ENCODE results near the gene CFL1.

CFL1 gene

DNA sequence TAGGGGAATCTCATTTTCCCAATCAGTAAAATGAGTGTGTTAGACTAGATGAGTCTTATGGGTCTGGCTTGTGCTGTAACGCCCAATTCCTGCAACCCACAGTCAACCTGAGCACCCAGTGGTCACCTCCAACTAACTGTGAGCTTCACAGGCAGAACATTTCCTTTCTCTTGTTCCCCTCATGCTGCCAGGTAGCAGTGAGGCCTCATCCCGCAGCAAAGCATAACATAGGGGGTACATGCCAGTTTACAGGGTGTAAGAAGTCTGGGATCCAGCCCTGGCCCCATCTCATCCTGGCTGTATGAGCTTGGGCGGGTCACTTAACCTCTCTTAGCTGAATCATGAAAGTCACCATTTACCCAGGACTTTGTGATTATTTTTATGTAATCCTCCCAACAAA is 10.9 kb upstream of the CFL1 start:
- ChIA-PET POLR2A (interaction anchor here (1.0 to 17.2 kb wide), 5 partner anchors 9 to 157 kb away, joined by 3 to 289 read pairs (median 8); partner anchors contain the start of genes CCDC85B, CFL1, FIBP and KAT5), CTCF (interaction anchor here (0.6 to 1.6 kb wide), 4 partner anchors 9 to 744 kb away, joined by 3 to 9 read pairs (median 6); no protein-coding TSS in a partner anchor)
- TF ChIP-seq FOXA1 (IDR thresholded peaks at IDR 0.05) = no peak
- TF ChIP-seq HDGF (IDR thresholded peaks at IDR 0.05; ENCODE audit: borderline replicate concordance) = no peak
- no peak for TF ChIP-seq SP1 (IDR thresholded peaks at IDR 0.05)
- TF ChIP-seq, protein P1, sequence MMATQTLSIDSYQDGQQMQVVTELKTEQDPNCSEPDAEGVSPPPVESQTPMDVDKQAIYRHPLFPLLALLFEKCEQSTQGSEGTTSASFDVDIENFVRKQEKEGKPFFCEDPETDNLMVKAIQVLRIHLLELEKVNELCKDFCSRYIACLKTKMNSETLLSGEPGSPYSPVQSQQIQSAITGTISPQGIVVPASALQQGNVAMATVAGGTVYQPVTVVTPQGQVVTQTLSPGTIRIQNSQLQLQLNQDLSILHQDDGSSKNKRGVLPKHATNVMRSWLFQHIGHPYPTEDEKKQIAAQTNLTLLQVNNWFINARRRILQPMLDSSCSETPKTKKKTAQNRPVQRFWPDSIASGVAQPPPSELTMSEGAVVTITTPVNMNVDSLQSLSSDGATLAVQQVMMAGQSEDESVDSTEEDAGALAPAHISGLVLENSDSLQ (IDR thresholded peaks at IDR 0.05) = no peak
- TF ChIP-seq NFRKB (IDR thresholded peaks at IDR 0.05) = no peak
- no peak for TF ChIP-seq BHLHE40 (IDR thresholded peaks at IDR 0.05; ENCODE audit: borderline replicate concordance)
- no peak for TF ChIP-seq ZNF384 (IDR thresholded peaks at IDR 0.05)
- TF ChIP-seq FOXM1 (IDR thresholded peaks at IDR 0.05; ENCODE audit: borderline replicate concordance) = no peak
- TF ChIP-seq TARDBP (IDR thresholded peaks at IDR 0.05) = no peak
- no peak for TF ChIP-seq ELF4 (IDR thresholded peaks at IDR 0.05)
- no peak for TF ChIP-seq L3MBTL2 (conservative IDR thresholded peaks at IDR 0.05)
- TF ChIP-seq SUZ12 (IDR thresholded peaks at IDR 0.05) = no peak
- no peak for TF ChIP-seq FOXK2 (IDR thresholded peaks at IDR 0.05)
- no peak for TF ChIP-seq ARNT (IDR thresholded peaks at IDR 0.05)
- no peak for TF ChIP-seq LEF1 (IDR thresholded peaks at IDR 0.05; ENCODE audit: borderline replicate concordance)
- TF ChIP-seq CTBP1 (IDR thresholded peaks at IDR 0.05; ENCODE audit: borderline replicate concordance) = no peak
- DNase-seq (ENCODE audit: extremely low spot score) = no peak

DNA sequence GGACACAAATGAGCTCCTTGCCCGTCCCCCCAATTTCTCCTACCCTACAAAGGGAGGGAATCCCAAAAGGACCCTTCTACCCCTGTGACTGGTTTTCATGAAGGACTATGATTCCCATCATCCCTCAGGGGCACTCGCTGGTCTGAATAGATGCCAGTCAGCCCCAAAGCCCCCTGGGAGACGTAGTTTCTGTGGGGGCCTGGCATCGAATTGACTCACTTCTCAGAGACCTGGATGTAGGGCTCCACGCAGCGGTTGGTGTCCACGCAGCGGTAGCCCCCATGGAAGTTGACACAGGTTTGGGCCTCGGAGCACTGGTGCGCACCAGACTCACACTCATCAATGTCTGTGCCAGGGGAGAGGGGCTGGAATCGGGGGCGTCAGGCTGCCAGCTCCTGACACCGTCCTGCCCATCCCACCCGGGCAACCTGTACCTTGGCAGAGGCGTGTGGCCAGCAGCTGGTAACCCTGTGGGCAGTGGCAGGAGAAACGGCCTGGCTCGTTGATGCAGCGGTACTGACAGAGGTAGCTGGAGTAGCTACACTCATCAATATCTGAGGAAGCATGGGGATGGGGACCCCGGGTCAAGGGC is 10.2 kb upstream of the CFL1 start:
- ChIA-PET POLR2A (interaction anchor here (2.5 to 17.2 kb wide), 3 partner anchors 8 to 156 kb away, joined by 8 to 289 read pairs (median 97); partner anchors contain the start of genes CCDC85B, CFL1, FIBP and KAT5), CTCF (interaction anchor here (0.6 to 1.6 kb wide), 4 partner anchors 9 to 745 kb away, joined by 3 to 9 read pairs (median 6); no protein-coding TSS in a partner anchor)
- TF ChIP-seq HDGF (IDR thresholded peaks at IDR 0.05; ENCODE audit: borderline replicate concordance) (no peak), NFRKB (IDR thresholded peaks at IDR 0.05) (no peak), TARDBP (IDR thresholded peaks at IDR 0.05) (no peak), SP1 (IDR thresholded peaks at IDR 0.05) (no peak), FOXA1 (IDR thresholded peaks at IDR 0.05) (no peak), FOXM1 (IDR thresholded peaks at IDR 0.05; ENCODE audit: borderline replicate concordance) (no peak), FOXK2 (IDR thresholded peaks at IDR 0.05) (no peak), BHLHE40 (IDR thresholded peaks at IDR 0.05; ENCODE audit: borderline replicate concordance) (no peak), LEF1 (IDR thresholded peaks at IDR 0.05; ENCODE audit: borderline replicate concordance) (no peak), ELF4 (IDR thresholded peaks at IDR 0.05) (no peak), SUZ12 (IDR thresholded peaks at IDR 0.05) (no peak), CTBP1 (IDR thresholded peaks at IDR 0.05; ENCODE audit: borderline replicate concordance) (no peak), ARNT (IDR thresholded peaks at IDR 0.05) (no peak), L3MBTL2 (conservative IDR thresholded peaks at IDR 0.05) (no peak), ZNF384 (IDR thresholded peaks at IDR 0.05) (no peak)
- TF ChIP-seq, protein P1 (IDR thresholded peaks at IDR 0.05) = no peak
- DNase-seq (ENCODE audit: extremely low spot score) = no peak

DNA sequence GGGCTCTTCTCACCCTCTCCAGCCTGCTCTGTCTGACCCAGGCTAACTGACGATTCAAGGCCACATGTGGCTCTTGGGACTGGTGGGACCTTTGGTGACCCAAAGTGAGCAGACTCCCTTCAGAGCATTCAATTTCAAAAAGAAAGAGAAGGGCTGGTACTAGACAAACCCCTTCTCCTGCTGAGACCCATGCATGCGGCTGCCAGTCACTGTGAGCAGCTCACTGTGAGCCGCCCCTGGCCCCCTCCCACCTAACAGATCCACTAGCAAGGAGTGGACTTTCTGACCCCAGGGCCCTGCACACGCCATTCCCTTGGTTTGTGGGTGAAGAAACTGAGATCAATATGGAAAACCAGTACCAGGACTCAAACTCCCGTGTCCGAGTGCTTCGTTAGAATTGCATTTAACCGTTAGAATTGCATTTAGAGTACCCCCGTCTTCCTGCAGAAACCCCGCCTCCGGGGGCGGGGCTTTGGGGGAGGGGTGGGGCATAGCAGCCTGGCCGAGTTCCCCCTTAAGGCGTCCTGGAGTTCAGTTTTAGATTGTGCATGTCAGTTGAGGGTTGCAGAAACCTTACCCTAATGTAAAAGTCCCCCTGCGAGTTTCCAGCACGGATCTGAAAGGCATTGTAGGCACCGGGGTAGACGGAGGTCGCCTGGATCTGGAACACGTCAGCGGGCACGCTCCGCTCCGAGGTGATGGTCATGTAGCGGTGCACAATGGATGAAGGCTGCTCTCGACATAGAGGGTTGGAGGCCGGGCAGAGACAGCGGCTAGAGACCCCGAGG is 9.5 kb upstream of the CFL1 start:
- DNase-seq (ENCODE audit: extremely low spot score) = no peak
- ChIA-PET CTCF (interaction anchor here (1.5 to 1.6 kb wide), 2 partner anchors 8 to 87 kb away, joined by 3 to 8 read pairs; partner anchors contain the start of gene AP5B1), POLR2A (interaction anchor here (0.9 to 17.2 kb wide), 4 partner anchors 8 to 155 kb away, joined by 3 to 289 read pairs (median 52); partner anchors contain the start of genes CCDC85B, CFL1, FIBP and KAT5)
- TF ChIP-seq NFRKB (IDR thresholded peaks at IDR 0.05) = no peak

DNA sequence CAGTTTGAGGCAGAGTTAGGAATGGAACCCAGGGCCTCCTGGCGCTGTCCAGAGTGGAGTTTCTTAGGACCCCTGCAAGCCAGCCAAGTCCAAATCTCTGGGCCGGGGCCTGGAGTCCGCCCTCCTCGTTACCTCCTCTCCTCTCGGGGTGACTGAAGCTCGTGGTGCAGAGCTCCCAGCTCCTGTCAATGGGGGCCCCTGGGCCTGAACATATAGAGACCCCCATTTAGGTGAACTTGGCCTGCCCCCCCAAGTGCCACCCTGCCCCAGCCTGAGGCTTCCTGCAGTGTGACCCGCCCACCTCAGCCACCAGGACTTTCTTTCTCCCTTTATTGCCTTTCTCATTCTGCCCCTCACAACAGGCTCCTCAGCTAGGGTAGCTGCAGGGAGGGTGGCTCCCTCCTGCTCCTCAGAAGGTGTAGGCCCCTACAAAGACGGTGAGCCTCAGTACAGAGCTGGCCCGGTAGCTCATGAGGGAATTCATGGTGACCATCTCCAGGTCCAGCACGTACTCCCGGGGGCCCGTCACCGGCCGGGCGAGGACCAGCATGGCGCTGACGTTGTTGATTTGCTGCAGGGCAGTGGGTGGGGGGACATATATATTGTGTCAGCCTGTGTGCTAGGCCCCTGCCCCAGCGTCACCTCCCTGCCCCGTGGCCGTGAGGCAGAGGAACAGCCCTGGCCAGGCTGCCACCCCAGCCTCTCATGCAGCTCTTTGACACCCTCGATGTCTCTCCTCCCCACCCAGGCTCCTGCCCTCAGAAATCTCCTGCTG is 8.7 kb upstream of the CFL1 start:
- no peak for DNase-seq (ENCODE audit: extremely low spot score)
- POLR2A ChIA-PET = interaction anchor here (0.9 to 17.2 kb wide), 3 partner anchors 8 to 22 kb away, joined by 3 to 289 read pairs (median 3); partner anchors contain the start of genes CCDC85B, CFL1 and FIBP
- no peak for TF ChIP-seq SUZ12 (IDR thresholded peaks at IDR 0.05)
- TF ChIP-seq, protein P1 (IDR thresholded peaks at IDR 0.05) = no peak
- TF ChIP-seq CTBP1 (IDR thresholded peaks at IDR 0.05; ENCODE audit: borderline replicate concordance) = no peak
- no peak for TF ChIP-seq NFRKB (IDR thresholded peaks at IDR 0.05)
- TF ChIP-seq FOXK2 (IDR thresholded peaks at IDR 0.05) = no peak
- no peak for TF ChIP-seq BHLHE40 (IDR thresholded peaks at IDR 0.05; ENCODE audit: borderline replicate concordance)
- TF ChIP-seq HDGF (IDR thresholded peaks at IDR 0.05; ENCODE audit: borderline replicate concordance) = no peak
- no peak for TF ChIP-seq FOXM1 (IDR thresholded peaks at IDR 0.05; ENCODE audit: borderline replicate concordance)
- no peak for TF ChIP-seq SP1 (IDR thresholded peaks at IDR 0.05)
- TF ChIP-seq ELF4 (IDR thresholded peaks at IDR 0.05) = no peak
- no peak for TF ChIP-seq ZNF384 (IDR thresholded peaks at IDR 0.05)
- TF ChIP-seq FOXA1 (IDR thresholded peaks at IDR 0.05) = no peak
- no peak for TF ChIP-seq ARNT (IDR thresholded peaks at IDR 0.05)
- no peak for TF ChIP-seq TARDBP (IDR thresholded peaks at IDR 0.05)
- TF ChIP-seq L3MBTL2 (conservative IDR thresholded peaks at IDR 0.05) = no peak
- TF ChIP-seq LEF1 (IDR thresholded peaks at IDR 0.05; ENCODE audit: borderline replicate concordance) = no peak
- CTCF ChIA-PET = interaction anchor here (0.9 to 1.5 kb wide), 2 partner anchors 22 to 86 kb away, joined by 3 to 4 read pairs; partner anchors contain the start of gene AP5B1

Data from HEK293T (cell line).